DOHH2 (cell line): ENCODE measurements around the gene P2RX3.

Experiments used
- CTCF ChIP-seq: fragments of 200-600 bp; sonication (generic); IDR thresholded peaks from one replicate; pipeline ENCODE4 v1.5.1; 2014; ENCODE audit warnings: antibody characterized with exemption, mild to moderate bottlenecking, low read depth, low read length; ENCODE audit not compliant: poor library complexity, severe bottlenecking
- EZH2phosphoT487 ChIP-seq: fragments of 200-600 bp; sonication (generic); IDR thresholded peaks from 2 replicates; pipeline ENCODE4 v1.6.1; 2017; ENCODE audit warnings: borderline replicate concordance, mild to moderate bottlenecking, antibody characterized with exemption, low read length, moderate library complexity, mixed read lengths

DNA sequence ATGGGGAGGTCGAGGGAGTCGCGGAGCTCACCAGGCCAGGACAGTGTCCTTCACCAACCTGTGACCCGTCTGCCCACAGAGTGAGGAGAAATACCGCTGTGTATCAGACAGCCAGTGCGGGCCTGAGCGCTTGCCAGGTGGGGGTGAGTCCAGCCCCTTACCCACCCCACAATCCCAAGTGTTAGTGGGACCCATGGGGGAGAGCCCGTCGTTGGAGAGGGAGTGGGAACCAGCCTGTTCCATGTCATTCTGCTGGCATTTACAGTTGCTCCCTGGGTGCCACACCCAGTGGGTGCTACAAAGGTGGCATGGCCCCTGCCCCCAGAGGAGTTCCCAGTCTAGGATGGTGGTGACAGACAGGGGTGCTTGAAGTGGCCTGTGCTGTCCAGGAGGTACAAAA, 9.2 kb downstream of the P2RX3 start:
- TF ChIP-seq CTCF (no peak), EZH2phosphoT487 (no peak)
